Right ventricle myocardium superior (tissue), 1 donor: ENCODE measurements around the gene GABPB1. TPM values are rescaled to one million over a fixed set of nuclear protein-coding genes. Genes with fewer than 3 reads are reported as not detected.

Experiments used
- ATAC-seq: fragments of 200-7000 bp; cut with Tn5 transposase; one replicate; pipeline ENCODE4 v1.9.1; 2020; ENCODE audit warnings: mild to moderate bottlenecking; ENCODE audit not compliant: poor library complexity
- DNase-seq: peaks from one replicate; pipeline ENCODE4 v3.0.0-alpha.2; 2020
- intact Hi-C: fragments of 100-400 bp; cut with DNase I; formaldehyde crosslinking; loops from one replicate; pipeline ENCODE4 v1.11.2; 2022
- total RNA-seq: library from RNA; stranded (reverse); fragmentation: NEBNext Ultra II Directional; extraction: Animal tissue kit (Norgen Biotek cat#: 25700); gene quantifications from one replicate; pipeline ENCODE4 v1.2.1, GENCODE V29; 2021
- donor health status: DM: no; HTN: yes; CAD: no; lungs with severe emphysema.

The GABPB1 gene
- total RNA-seq, 1 donor from 2014 or later: 8.4 TPM

DNA sequence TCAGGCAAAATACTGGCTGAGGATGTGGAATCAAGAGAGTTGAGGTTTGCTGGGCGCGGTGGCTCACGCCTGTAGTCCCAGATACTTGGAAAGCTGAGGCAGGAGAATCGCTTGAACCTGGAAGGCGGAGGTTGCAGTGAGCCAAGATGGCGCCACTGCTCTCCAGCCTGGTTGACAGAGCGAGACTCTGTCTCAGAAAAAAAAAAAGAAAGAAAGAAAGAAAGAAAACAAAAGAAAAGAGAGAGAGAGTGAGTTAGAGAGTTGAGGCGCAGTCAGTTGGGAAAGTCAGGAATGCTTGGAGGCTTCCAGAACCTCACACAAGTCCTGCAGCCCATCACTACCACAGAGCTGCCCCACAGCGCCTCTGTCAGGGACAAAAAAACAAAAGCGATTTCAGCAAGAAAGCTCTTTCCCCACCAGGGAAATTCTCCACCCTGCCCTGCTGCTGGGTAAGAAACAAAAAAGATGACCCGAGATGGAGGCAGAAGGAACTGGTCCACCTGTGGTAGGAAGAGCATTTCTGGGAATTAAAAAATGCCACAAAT, 103.3 kb downstream of the GABPB1 start:
- intact Hi-C loops: no loop called here
- DNase-seq (no peak), ATAC-seq (no peak)

- DNase-seq: no peak
- intact Hi-C loops: no loop called here
- ATAC-seq: no peak
Measured at GRCh38 chr15:50250760-50251394, 104.1 kb downstream of the GABPB1 start.

DNA sequence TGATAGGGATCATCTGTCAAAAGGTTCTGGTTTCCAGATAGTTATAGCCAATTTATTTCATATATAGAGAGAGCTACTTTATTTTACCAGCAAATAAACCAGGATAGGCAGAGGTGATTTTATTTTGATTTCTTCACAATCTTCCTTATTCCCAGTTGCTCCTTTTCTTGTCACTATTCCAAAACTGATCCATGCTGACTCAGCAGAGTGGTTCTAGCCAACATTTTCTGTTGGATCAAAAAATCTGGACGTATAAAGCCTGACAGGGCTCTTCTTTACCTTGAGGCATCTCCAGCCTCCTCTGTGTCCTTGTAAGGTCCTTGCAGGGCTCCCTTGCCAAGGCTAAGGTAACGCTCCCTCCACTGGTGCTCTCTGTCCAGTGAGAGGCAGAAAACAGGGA, 105.3 kb downstream of the GABPB1 start:
- ATAC-seq (no peak), DNase-seq (no peak)
- intact Hi-C loops: no loop called here

- DNase-seq (no peak), ATAC-seq (no peak)
- intact Hi-C loops: no loop called here
Measured at GRCh38 chr15:50248994-50249582, 105.9 kb downstream of the GABPB1 start.

DNA sequence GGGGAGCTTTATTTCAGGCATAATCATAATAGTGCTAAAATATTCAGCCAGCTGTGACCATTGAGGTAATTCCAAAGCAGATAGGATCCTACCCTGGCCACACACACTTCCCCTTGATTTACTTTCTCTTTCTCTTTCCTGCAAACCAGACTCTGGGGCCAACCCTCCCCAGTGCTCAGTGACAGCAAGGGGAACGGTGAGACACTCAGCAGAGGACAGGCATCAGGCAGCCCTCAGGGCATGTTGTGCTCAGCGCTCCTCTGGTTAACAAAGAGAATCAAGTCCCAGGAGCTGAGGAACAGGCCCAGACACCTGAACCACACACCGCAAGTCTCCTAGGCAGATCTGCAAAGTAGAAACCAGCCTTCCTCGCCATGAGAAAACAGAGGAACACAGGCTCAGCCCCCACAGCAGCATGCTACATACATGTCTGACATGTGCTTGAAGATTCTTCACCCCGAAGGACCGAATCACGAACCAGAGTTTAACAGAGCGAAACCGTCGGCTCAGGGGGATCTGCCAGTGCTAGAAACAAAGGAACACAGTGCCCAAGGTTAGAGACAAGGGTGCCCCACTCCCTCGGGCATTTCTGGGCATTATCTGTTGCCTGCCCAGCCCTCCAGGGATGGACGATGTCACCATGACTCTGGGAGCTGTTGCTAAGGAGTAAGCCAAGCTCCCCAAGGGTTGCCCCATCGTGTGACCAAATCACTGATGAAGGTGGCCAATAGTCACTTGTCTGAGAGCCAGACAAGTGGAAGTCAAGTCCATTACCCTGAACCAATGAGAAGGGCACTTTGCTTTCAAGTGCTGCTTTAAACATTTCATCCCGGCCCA, 107.0 kb downstream of the GABPB1 start:
- intact Hi-C loops: no loop called here
- ATAC-seq (peak; percentile 43), DNase-seq (peak; percentile 50)

- intact Hi-C loops: no loop called here
- no peak for ATAC-seq
- DNase-seq: no peak
Measured at GRCh38 chr15:50246631-50247030, 108.4 kb downstream of the GABPB1 start.

GRCh38 chr15:50244959-50245624, 109.9 kb downstream of the GABPB1 start:
- no peak for DNase-seq
- ATAC-seq: no peak
- intact Hi-C loops: no loop called here

DNA sequence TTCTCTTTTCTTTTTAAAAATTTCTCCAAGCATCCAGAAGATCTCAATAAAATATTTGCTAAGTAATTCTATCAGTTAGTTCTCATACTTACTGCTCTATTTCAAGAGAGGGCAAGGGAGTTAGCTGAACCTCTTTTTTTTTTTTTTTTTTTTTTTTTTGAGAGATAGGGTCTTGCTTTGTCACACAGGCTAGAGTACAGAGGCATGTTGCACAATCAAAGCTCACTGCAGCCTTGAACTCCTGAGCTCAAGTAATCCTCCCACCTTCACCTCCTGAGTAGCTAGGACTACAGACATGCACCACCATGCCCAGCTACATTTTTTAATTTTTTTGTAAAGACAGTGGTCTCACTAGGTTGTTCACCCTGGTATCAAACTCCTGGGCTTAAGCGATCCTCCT, 110.8 kb downstream of the GABPB1 start:
- DNase-seq (no peak), ATAC-seq (no peak)
- intact Hi-C loops: no loop called here

DNA sequence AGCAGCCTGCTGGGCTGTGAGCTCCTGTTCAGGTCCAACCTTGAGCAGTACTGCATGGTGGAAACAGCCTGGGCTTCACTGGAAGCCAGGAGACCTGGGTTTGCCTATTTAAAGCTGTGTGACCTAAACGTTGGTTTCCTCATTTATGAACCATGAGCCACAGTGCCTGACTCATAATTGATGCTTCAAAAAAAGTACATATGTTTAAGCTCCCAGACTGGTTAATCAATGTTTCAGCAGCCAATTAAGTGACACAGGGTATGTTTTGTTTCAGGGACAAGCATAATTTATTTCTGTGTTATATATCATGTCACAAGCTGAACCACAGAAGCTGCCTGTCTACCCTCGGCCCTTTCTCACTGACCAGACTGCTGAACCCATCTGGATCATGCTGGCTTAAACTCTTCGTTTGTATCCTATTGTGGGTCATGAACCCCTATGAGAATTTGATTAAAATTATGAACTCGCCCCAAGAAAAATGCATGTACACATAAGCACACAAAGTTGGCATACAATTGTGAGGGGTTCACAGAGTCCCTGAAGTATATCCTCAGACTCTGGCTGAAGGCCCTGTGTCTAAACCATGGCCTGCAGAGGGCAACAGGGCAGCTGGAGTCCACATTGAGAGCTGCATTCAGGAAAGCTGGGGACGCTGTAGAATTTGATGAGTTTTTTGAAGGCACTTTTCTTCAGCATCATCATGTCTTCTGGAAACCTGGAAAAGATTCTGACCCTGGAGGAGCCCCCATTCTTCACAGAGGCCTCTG, 113.1 kb downstream of the GABPB1 start:
- intact Hi-C loops: no loop called here
- ATAC-seq (no peak), DNase-seq (no peak)

GRCh38 chr15:50238255-50238654, 116.7 kb downstream of the GABPB1 start:
- no peak for ATAC-seq
- intact Hi-C loops: no loop called here
- DNase-seq: no peak

DNA sequence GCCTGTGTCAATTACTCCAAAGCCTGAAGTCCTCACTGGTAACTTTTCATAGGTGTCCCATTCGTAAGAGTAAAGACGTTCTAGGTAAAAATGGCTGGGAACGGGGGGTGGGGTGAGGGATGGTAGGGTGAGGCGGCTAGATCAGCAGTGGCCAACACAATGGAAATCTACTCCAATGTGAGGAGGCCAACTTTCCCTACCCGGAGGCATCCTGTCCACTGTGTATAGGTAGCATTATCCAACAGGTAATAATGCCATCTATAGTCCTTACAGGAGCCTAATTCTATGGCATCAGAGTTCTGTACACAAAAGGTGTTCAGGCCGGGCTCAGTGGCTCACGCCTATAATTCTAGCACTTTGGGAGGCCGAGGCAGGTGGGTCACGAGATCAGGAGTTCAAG, 118.6 kb downstream of the GABPB1 start:
- ATAC-seq (no peak), DNase-seq (no peak)
- intact Hi-C loops: no loop called here

DNA sequence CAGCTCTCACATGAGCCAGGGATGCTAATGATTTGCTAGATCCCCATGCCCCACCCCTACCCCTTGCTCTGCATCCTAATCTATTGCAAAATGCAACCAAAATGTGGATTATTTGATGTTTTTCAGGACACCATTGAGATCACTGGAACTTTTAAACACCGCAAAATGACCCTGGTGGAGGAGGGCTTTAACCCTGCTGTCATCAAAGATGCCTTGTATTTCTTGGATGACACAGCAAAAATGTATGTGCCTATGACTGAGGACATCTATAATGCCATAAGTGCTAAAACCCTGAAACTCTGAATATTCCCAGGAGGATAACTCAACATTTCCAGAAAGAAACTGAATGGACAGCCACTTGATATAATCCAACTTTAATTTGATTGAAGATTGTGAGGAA, 119.2 kb downstream of the GABPB1 start:
- ATAC-seq (no peak), DNase-seq (no peak)
- intact Hi-C loops: no loop called here

DNA sequence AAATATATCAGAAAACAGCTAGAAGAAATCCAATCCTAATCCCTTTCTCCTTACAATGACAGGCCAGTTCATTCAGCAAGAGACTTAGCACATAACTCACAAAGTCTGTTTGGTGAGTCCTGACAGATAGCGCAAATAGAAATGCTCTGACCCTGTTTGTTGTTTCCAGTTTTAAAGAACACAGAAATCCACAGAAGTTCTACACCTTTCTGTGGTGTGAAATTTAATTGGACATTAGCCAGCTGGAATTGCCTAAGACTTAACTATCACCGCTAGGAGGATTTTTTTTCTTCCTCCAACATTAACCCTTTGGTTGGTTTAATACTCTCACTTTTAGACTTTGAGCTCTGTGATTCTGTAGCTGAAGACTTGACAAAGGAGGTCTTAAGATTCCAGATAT, 120.2 kb downstream of the GABPB1 start:
- ATAC-seq (no peak), DNase-seq (no peak)
- intact Hi-C loops: no loop called here

- intact Hi-C loops: no loop called here
Measured at GRCh38 chr15:50233192-50233736, 121.7 kb downstream of the GABPB1 start.

GRCh38 chr15:50232791-50233190, 122.2 kb downstream of the GABPB1 start:
- no peak for ATAC-seq
- intact Hi-C loops: no loop called here
- DNase-seq: no peak

More at GRCh38 chr15:50233192-50233736, 121.7 kb downstream of the GABPB1 start:
- DNase-seq: no peak
- no peak for ATAC-seq

GRCh38 chr15:50231761-50232160, 123.2 kb downstream of the GABPB1 start:
- intact Hi-C loops: no loop called here
- ATAC-seq (no peak), DNase-seq (no peak)

DNA sequence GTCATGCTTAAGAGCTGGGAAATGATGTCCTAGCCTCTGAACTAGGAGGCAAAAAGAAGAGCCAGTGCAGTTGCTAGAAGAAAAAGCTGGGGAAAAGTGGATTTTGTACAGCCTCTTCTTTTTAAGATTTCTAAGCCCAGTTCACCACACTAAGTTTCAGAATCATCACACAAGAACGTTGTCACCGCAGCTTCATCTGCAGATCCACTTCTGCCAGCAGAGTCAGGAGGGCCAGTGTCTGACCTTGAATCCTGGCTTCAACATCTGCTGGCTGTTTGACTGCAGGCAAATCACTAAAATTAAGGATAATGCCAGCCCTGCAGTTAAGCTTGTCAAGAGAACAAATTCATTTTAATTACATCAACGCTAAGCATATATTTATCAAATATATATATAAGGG, 125.7 kb downstream of the GABPB1 start:
- intact Hi-C loops: no loop called here
- ATAC-seq: no peak

GRCh38 chr15:50228866-50229265, 126.1 kb downstream of the GABPB1 start:
- ATAC-seq: no peak
- intact Hi-C loops: no loop called here
- DNase-seq: no peak

More for the DNA sequence above, 125.7 kb downstream of the GABPB1 start:
- DNase-seq: no peak
